Activated naive CD4-positive, alpha-beta T cell treated with Interleukin-2 at 50 U/mL for 16 hours (primary cell): ENCODE data around the gene LRIG1.

ENCODE experiments used
- DNase-seq: peaks from one replicate; pipeline ENCODE4 v3.0.0-alpha.2; 2020

LRIG1 gene

GRCh38 chr3:66500576-66501482 lies at the start of gene LRIG1:
TSS of gene LRIG1 (minus strand) at chr3:66501022. CDS start at chr3:66500407, 615 bp downstream.
- DNase-seq, result peak; percentile 100

DNA sequence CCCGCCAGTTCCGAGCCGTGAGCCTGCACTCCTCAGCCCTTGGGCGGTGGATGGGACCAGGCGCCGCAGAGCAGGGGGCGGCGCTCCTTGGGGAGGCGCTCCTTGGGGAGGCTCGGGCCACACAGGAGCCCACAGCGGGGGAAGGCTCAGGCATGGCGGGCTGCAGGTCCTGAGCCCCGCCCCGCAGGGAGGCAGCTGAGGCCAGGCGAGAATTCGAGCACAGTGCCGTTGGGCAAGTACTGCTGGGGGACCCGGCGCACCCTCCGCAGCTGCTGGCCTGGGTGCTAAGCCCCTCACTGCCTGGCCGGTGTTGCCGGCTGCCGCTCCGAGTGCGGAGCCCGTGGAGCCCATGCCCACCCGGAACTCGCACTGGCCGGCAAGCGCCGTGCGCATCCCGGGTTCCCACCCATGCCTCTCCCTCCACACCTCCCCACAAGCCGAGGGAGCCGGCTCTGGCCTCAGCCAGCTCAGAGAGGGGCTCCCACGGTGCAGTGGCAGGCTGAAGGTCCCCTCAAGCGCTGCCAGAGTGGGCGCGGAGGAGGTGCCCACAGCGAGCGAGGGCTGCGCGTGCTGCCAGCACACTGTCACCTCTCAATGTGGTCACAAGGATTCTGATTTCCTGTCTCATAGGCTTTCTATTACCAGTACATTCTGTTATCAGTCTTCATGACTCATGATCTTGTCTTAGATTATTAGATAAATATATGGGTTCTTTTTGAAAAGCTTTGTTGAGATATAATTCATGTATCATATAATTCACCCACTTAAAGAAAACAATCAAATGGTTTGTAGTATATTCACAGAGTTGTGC lies 44.0 kb upstream of the LRIG1 start:
- no peak for DNase-seq

DNA sequence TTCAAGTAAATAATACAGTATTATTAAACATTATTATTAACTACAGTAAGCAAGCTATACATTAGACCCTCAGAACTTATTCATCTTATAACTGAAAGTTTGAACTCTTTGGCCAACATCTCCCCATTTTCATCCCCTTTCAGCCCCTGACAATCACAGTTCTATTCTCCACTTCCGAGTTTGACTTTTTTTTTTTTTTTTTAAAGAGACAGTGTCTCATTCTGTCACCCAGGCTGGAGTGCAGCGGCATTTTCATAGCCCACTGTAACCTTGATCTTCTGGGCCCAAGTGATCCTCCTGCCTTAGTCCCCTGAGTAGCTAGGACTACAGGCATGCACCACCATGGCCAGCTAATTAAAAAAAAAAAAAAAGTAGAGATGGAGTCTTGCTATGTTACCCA lies 41.3 kb upstream of the LRIG1 start:
- DNase-seq, result no peak

GRCh38 chr3:66539466-66539989 lies 38.7 kb upstream of the LRIG1 start:
- no peak for DNase-seq

DNA sequence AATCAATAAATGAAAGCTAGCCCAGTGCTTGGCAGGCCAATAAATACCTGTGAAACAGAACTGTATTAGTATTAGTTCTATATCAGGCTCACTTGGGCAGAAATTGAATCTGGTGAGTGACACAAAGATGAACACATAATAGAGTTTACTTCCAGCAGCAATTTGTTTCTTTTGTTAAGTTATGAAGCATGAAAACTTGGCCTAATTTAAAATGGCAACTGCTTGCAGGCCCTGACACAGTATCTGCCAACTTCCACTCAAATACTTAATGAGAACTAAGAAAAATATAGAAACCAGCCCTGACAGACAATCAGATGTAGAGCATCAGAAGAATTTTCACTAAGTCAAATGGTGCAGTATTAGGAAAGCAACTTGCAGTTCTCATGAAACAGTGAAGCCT lies 37.6 kb upstream of the LRIG1 start:
- DNase-seq, result no peak

GRCh38 chr3:66537735-66538134 lies 36.9 kb upstream of the LRIG1 start:
- DNase-seq, result no peak

- DNase-seq, result no peak
Observed at GRCh38 chr3:66536791-66537190, 36.0 kb upstream of the LRIG1 start.

GRCh38 chr3:66534304-66534845 lies 33.6 kb upstream of the LRIG1 start:
- no peak for DNase-seq

GRCh38 chr3:66532613-66533012 lies 31.8 kb upstream of the LRIG1 start:
- DNase-seq, result no peak

- DNase-seq, result no peak
Observed at GRCh38 chr3:66532160-66532587, 31.4 kb upstream of the LRIG1 start.

GRCh38 chr3:66531256-66531655 lies 30.4 kb upstream of the LRIG1 start:
- no peak for DNase-seq

DNA sequence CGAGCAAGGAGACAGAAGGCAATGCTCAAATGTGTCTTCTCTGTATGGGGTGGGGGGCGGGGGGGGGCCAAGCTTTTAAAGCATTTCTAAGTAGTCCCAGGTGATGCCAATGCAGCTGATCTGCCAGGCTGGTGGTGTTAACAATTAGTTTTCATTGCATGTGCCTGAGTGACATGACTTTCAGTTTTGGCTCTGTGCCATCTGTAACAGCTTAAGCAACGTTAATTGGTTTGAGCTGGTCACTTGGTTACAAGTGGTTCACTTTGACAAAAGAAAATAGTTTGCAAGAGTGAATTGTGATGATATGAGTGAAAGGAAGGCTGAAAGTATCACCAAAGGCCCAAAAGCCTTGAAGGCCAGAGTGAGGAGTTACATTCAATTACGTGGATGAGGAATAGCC lies 26.4 kb upstream of the LRIG1 start:
- DNase-seq, result no peak

DNA sequence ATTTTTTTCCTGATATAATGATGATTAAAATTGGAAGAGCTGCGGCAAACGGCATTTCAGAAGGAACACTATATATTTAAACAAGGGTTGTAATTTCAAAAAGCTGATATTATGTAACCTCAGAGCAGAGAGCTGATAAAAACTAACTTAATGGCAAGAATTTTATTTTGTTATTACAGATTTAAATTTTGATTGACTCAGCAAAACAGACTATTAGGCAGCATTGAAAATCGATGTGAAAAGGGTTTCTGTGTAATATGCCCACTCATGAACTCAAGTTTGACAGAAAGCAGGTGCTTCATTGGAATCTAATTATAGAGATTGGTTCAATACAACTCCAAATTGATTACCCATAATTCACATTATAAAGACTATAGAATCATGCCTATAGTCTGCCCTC lies 24.9 kb upstream of the LRIG1 start:
- no peak for DNase-seq

DNA sequence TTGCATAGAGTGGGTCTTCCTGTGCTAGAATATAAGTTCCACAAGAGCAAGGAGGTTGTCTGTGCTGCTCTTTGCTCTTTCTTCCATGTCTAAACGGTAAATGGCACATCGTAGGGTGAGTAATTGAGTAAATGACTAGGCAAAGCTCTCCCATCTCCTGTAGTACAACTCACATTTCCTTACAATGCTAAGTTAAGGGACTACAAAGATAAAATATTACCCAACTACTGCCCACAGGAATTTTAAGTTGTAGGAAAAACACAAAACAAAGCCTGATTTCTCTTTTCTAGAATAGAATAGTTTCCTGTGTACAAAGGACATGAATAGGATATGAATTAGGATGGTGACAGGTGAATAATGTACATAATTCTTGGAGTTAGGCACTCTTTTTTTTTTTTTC lies 19.9 kb upstream of the LRIG1 start:
- no peak for DNase-seq

GRCh38 chr3:66518644-66519043 lies 17.8 kb upstream of the LRIG1 start:
- DNase-seq, result no peak

GRCh38 chr3:66518126-66518525 lies 17.3 kb upstream of the LRIG1 start:
- DNase-seq, result no peak

DNA sequence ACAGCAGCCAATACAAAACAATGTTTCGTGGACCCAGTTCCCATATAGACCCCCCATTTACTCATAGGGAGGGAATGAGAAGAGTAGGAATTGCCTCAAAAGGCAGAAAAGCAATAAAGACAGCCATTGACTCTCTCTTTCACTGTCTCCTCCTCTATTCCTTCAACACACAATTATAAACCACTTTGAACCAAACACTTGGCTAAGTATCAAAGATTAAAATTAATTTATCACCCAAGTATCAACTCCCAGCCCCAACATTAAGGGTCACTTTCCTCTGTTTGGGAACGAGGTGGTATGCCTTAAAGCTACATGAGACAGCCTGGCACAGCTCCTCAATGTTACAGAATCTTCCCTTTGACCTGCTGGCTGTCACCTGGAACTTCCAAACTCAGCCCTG lies 16.4 kb upstream of the LRIG1 start:
- no peak for DNase-seq

DNA sequence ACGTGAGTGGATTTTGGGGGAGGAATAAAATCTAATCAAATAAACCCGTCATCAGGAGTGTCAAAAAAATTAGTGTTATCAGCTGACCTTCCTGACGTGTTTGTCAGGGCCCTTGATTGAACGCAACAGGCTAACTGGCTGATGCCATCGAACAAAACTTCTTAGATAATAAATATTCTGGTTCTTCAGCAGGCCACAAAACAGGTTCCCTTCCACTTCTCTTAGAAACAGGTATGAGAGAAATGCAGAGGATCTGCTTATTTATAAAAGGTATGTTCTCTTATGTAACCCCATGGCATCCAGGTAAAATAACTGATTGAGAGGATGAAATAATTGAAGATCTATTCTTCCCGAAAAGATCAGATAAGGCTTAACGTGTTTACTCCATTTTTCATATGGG lies 7.6 kb upstream of the LRIG1 start:
- DNase-seq, result no peak

DNA sequence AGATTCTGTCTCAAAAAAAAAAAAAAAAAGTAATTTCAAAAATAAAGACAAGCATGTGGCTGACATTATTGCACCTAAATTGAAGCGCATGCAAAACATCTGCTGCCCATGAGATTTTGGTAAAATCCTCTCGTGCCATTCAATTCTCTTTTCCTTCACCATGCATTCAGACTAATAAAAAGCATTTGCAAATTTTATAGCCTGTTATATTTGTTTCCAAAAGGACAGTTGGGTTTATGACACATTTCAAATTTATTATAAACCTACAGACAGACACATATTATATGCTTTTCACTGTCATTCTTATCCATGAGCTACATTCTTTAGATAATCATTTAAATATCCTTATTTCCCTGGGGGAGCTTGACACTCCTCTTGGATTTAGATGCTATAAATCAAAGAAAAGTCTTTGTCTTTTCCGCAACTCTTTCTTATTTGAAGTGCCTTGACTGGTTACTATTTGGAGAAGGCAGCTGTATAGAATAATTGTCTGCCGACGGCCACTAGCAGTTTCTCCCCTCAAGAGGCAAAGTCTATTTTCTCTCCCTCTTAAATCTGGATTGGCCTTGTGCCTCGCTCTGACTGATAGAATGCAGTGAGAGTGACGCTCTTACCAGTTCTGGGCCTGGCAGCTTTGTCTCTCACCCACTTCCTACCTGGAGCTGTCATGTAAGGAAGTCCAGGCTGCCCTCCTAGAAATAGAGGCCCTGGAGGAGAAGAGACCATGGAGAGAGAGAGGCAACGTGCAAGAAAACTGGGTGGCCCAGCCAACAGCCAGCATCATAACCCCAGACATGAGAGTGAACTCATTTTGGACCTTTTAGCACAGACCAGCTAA lies 6.8 kb upstream of the LRIG1 start:
- no peak for DNase-seq

DNA sequence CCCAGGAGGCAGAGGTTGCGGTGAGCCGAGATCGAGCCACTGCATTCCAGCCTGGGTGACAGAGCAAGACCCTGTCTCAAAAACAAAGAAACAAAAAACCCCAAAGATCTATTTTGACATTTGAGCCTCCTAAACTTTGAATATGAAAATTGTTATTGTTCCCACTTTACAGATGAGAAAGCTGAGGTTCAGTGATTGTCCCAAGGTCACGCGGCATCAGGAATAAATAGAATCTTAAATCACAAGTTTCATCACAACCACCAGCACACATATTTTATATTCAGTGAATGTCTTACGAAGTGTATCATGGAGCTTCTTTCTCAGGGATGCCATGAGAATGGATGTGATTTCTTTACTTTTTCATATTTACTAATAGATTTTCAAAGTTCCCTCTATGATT lies 5.3 kb upstream of the LRIG1 start:
- DNase-seq, result no peak

GRCh38 chr3:66504850-66505641 lies 4.2 kb upstream of the LRIG1 start:
- DNase-seq, result no peak

DNA sequence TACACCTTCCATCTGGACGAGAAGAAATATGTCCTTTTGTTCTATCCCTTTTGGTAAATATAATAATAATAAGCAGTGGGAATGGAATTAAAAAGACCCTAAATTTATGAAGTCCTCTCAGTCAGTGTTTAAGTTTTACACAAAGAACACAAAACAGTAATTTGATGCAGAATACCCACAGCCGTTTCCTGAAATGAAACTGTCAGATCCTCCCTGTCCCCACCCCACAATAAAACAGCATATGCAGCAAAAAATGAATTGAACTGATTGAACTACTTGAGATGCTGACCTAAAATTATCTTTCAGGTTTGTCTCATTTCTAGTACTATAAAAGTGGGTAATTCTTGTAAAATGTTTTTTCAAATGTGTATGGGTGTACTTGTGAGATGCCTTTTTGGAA lies 2.2 kb upstream of the LRIG1 start:
- DNase-seq, result no peak
